NCI-H1105 (cell line): ENCODE measurements around the gene RTL5.
A peak's percentile ranks its signal among the peaks of the same experiment; 100 is the strongest.

Source experiments
- DNase-seq: peaks from one replicate; lab custom pipeline; 2025; lab: John Stamatoyannopoulos, UW

RTL5 gene

GRCh38 chrX:72129661-72130060 lies 2.1 kb downstream of the RTL5 start:
- no peak for DNase-seq

GRCh38 chrX:72128881-72129280 lies 2.8 kb downstream of the RTL5 start:
- DNase-seq: peak; percentile 1

- DNase-seq: no peak
Measured at GRCh38 chrX:72128183-72128834, 3.4 kb downstream of the RTL5 start.

- DNase-seq: no peak
Measured at GRCh38 chrX:72127332-72127731, 4.4 kb downstream of the RTL5 start.

GRCh38 chrX:72126539-72127140 lies 5.1 kb downstream of the RTL5 start:
- peak; percentile 44 for DNase-seq

- no peak for DNase-seq
Measured at GRCh38 chrX:72126048-72126415, 5.7 kb downstream of the RTL5 start.

- DNase-seq: peak; percentile 21
Measured at GRCh38 chrX:72125331-72126047, 6.2 kb downstream of the RTL5 start.

GRCh38 chrX:72124540-72125201 lies 7.0 kb downstream of the RTL5 start:
- DNase-seq: no peak

GRCh38 chrX:72123471-72124185 lies 8.1 kb downstream of the RTL5 start:
- no peak for DNase-seq

GRCh38 chrX:72122621-72123337 lies 8.9 kb downstream of the RTL5 start:
- no peak for DNase-seq

GRCh38 chrX:72121383-72121782 lies 10.3 kb downstream of the RTL5 start:
- DNase-seq: no peak

- no peak for DNase-seq
Measured at GRCh38 chrX:72120837-72121236, 10.9 kb downstream of the RTL5 start.

- DNase-seq: no peak
Measured at GRCh38 chrX:72117636-72118210, 14.0 kb downstream of the RTL5 start.

- no peak for DNase-seq
Measured at GRCh38 chrX:72115380-72115779, 16.3 kb downstream of the RTL5 start.

- DNase-seq: no peak
Measured at GRCh38 chrX:72114807-72115206, 16.9 kb downstream of the RTL5 start.

- DNase-seq: no peak
Measured at GRCh38 chrX:72114306-72114705, 17.4 kb downstream of the RTL5 start.

GRCh38 chrX:72113461-72113860 lies 18.3 kb downstream of the RTL5 start:
- no peak for DNase-seq

GRCh38 chrX:72110876-72111708 lies 20.6 kb downstream of the RTL5 start:
- DNase-seq: no peak

GRCh38 chrX:72110051-72110875 lies 21.5 kb downstream of the RTL5 start:
- no peak for DNase-seq
